Prostate gland (tissue), 2 donors: ENCODE data around the gene SLC25A34. TPM values are rescaled to one million over a fixed set of nuclear protein-coding genes. Genes with fewer than 3 reads are reported as not detected.

Experiments
- DNase-seq: peaks from one replicate; pipeline ENCODE4 v3.0.0-alpha.2; 2019; ENCODE audit warnings: low spot score
- H3K27ac ChIP-seq, 2 donors: fragments of 200-600 bp; sonication (generic); 2 replicates each; pipeline ENCODE4 v1.5.1; 2017 to 2019
- H3K27me3 ChIP-seq: fragments of 200-600 bp; sonication (generic); replicated peaks from 2 replicates; pipeline ENCODE4 v1.5.1; 2019; ENCODE audit not compliant: insufficient read depth
- H3K36me3 ChIP-seq, 2 donors: fragments of 200-600 bp; sonication (generic); 1 replicate in 1 of 2; 2 replicates in 1 of 2; pipeline versions ENCODE4 v1.5.1 to v1.8.1; 2017 to 2019
- H3K4me1 ChIP-seq: fragments of 200-600 bp; sonication (generic); replicated peaks from 2 replicates; pipeline ENCODE4 v1.5.1; 2019
- H3K4me3 ChIP-seq, 2 donors: fragments of 200-600 bp; sonication (generic); 2 replicates each; pipeline ENCODE4 v1.5.1; 2017 to 2019
- H3K9me3 ChIP-seq: fragments of 200-600 bp; sonication (generic); 2 replicates; pipeline ENCODE4 v1.5.1; 2017
- CTCF ChIP-seq, 4 experiments: fragments of 200-600 bp in 2 of 4; fragments of 450-650 bp in 2 of 4; sonication (generic) in 2 of 4; IDR thresholded peaks; 1 replicate in 3 of 4; 2 replicates in 1 of 4; pipeline ENCODE4 v1.5.1; 2016 to 2019; ENCODE audit warnings: antibody characterized with exemption in 4 of 4, mild to moderate bottlenecking in 2 of 4, moderate library complexity in 2 of 4
- POLR2A ChIP-seq: fragments of 450-650 bp; IDR thresholded peaks from one replicate; pipeline ENCODE4 v1.6.1; 2016; ENCODE audit warnings: antibody characterized with exemption, mild to moderate bottlenecking
- POLR2AphosphoS5 ChIP-seq: sonication (generic); formaldehyde crosslinking; IDR thresholded peaks from one replicate; pipeline ENCODE4 v1.6.1; 2017; ENCODE audit warnings: antibody characterized with exemption
- WGBS: methylation state at CpG from one replicate; pipeline ENCODE4 v1.1.5; 2018; 5-methylcytosine and 5-hydroxymethylcytosine counted together
- intact Hi-C: fragments of 100-400 bp; cut with DNase I; formaldehyde crosslinking; loops from one replicate; pipeline ENCODE4 v1.14.2; 2022
- total RNA-seq, 2 donors: library from RNA; depleted of rRNA; stranded (reverse); fragments of >200 nt; gene quantifications; one replicate each; pipeline ENCODE4 v1.1.0, GENCODE V29; 2016

The SLC25A34 gene
- total RNA-seq, 2 donors from 2014 or later: 1.1 to 1.4 TPM

- 87% methylated on average over 6 of the region's 16 CpGs for WGBS
- Histone ChIP-seq H3K9me3 (no peaks in the 10 kb centered on the region), H3K36me3 (no peaks in the 10 kb centered on the region), H3K4me1 (peaks cover 6% of the 10 kb centered on the region), H3K4me3 (no peak overlapping the region), H3K27ac (no peak overlapping the region), H3K27me3 (no peaks in the 10 kb centered on the region)
- DNase-seq: no peak
- intact Hi-C loops: no loop called here
- TF ChIP-seq CTCF (IDR thresholded peaks at IDR 0.05): no peak
- TF ChIP-seq POLR2A: no peak
- no peak for TF ChIP-seq POLR2AphosphoS5
Observed at GRCh38 chr1:15739259-15739658, 3.2 kb downstream of the SLC25A34 start.

GRCh38 chr1:15739745-15740144, 3.7 kb downstream of the SLC25A34 start:
- DNase-seq: no peak
- no peak overlapping the region for H3K4me3 ChIP-seq
- H3K27ac ChIP-seq: no peak overlapping the region
- WGBS: 85% methylated on average over 7 of the region's 7 CpGs
- intact Hi-C loops: loop anchor here (5.0 kb wide), 1 partner anchor 142 kb away; no protein-coding TSS in a partner anchor
- TF ChIP-seq POLR2AphosphoS5: no peak
- TF ChIP-seq CTCF (IDR thresholded peaks at IDR 0.05): no peak
- no peak for TF ChIP-seq POLR2A
- peaks cover 6% of the 10 kb centered on the region for H3K4me1 ChIP-seq
- no peaks in the 10 kb centered on the region for H3K9me3 ChIP-seq
- no peaks in the 10 kb centered on the region for H3K36me3 ChIP-seq
- no peaks in the 10 kb centered on the region for H3K27me3 ChIP-seq

- Histone ChIP-seq H3K27me3 (no peaks in the 10 kb centered on the region), H3K4me1 (peaks cover under 1% of the 10 kb centered on the region), H3K36me3 (no peaks in the 10 kb centered on the region), H3K9me3 (no peaks in the 10 kb centered on the region), H3K4me3 (no peak overlapping the region), H3K27ac (no peak overlapping the region)
- 42% methylated on average over 27 of the region's 27 CpGs for WGBS
- DNase-seq: peak; percentile 80
- TF ChIP-seq POLR2A (no peak), POLR2AphosphoS5 (peak; percentile 65), CTCF (IDR thresholded peaks at IDR 0.05) (peak; percentile 37 to 95 (median 83))
- intact Hi-C loops: loop anchor here (5.0 kb wide), 1 partner anchor 144 kb away; no protein-coding TSS in a partner anchor
Observed at GRCh38 chr1:15740924-15741850, 5.1 kb downstream of the SLC25A34 start.

GRCh38 chr1:15742339-15742801, 6.3 kb downstream of the SLC25A34 start, which contains the start of gene TMEM82:
TSS of gene TMEM82 (plus strand) at chr1:15742499. CDS start at chr1:15742560, 61 bp downstream.
- no peak for DNase-seq
- no peak within 1 kb of the TSS for H3K27ac ChIP-seq
- H3K9me3 ChIP-seq: no peaks in the 10 kb centered on the region
- H3K4me1 ChIP-seq: no peaks in the 10 kb centered on the region
- WGBS: 43% methylated on average over 14 of the region's 14 CpGs
- TF ChIP-seq POLR2A: no peak
- TF ChIP-seq POLR2AphosphoS5: no peak
- no peak for TF ChIP-seq CTCF (IDR thresholded peaks at IDR 0.05)
- no peak within 1 kb of the TSS for H3K4me3 ChIP-seq
- H3K27me3 ChIP-seq: no peaks in the 10 kb centered on the region
- intact Hi-C loops: loop anchor here (5.0 kb wide), 1 partner anchor 145 kb away; no protein-coding TSS in a partner anchor
- no peaks in the 10 kb centered on the region for H3K36me3 ChIP-seq
